NCI-H2196 (cell line): ENCODE data around the gene HPS1.

Experiments
- DNase-seq: peaks from one replicate; lab custom pipeline; 2025; ENCODE audit not compliant: unreplicated experiment; lab: John Stamatoyannopoulos, UW

Gene HPS1

DNA sequence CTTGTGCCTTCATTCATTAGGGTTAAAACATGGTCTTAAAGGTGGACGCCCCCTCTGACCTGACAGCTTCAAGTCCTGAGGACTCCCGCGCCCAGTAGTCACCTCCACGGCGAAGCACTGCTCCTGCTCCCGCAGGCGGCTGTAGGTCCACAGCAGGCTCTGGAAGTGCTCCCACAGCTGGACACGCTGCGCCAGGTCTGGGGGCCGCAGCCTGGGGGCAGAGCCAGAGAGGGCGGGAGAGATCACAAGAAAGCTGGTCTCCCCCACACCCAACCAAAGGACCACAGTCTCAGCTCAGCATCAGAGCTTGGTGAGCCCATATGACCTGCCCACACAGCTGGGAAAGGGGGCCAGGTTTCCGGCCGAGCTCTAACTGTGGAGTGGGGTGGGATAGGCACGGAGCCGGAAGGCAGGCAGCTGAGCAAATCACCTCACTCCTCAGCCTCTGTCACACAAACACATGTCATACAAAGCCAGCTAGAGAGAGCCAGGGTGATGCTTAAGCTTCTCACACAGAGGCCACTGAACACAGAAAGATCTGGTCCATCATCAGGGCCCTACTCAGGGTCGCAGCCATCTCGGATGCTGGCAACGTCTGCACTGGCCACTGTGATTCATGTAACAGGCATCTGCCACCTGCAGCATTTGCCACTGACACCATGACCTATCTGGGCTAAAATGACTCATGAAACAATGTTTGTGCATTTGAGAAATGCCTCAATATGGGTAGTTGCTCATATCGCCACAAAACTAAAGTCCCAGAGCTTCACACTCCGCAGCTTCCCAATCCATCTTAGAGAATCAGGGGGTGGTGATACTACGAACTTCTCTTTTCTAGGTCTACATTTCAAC is 12.6 kb downstream of the HPS1 start:
- DNase-seq = no peak

DNA sequence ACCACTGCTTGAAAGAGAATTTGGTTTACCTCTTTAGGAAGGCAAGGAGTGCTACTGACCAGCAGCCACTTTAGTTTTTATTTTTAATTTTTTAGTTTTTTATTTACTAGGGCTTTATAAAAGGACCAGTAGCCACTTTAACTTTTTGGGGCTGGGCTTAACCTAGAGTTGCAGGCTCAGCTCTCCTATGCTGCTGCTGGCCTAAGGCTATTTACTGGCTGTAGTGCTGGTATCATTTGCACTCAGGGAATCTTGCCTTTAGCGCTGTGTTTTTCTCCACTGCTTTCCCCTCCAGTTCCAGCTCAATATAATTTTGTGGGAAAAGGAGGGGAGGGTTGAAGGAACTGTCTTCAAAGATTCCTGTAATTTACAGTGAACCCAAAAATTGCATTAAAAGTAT is 13.4 kb downstream of the HPS1 start:
- no peak for DNase-seq

GRCh38 chr10:98432330-98432729 is 14.4 kb downstream of the HPS1 start:
- no peak for DNase-seq

- DNase-seq = no peak
These were observed 15.7 kb downstream of the HPS1 start for GRCh38 chr10:98431016-98431415.

DNA sequence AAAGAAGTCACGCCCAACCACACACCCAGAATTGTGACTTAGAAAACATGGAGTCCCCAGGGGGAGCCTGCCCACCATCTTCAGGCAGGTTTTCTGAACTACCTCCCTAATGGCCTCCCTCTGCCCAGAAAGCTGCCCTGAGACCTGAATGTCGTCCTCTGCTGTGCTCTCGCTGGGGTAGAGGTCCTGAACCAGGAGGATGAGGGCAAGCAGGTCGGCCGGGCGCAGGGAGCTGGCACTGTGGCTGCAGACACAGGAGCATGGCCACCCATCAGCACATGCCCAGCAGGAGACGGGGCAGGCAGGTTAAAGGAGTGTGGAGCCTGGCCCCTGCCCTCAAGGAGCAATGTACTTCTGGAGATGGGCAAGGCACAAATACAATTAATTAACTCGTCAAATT is 16.3 kb downstream of the HPS1 start:
- no peak for DNase-seq

DNA sequence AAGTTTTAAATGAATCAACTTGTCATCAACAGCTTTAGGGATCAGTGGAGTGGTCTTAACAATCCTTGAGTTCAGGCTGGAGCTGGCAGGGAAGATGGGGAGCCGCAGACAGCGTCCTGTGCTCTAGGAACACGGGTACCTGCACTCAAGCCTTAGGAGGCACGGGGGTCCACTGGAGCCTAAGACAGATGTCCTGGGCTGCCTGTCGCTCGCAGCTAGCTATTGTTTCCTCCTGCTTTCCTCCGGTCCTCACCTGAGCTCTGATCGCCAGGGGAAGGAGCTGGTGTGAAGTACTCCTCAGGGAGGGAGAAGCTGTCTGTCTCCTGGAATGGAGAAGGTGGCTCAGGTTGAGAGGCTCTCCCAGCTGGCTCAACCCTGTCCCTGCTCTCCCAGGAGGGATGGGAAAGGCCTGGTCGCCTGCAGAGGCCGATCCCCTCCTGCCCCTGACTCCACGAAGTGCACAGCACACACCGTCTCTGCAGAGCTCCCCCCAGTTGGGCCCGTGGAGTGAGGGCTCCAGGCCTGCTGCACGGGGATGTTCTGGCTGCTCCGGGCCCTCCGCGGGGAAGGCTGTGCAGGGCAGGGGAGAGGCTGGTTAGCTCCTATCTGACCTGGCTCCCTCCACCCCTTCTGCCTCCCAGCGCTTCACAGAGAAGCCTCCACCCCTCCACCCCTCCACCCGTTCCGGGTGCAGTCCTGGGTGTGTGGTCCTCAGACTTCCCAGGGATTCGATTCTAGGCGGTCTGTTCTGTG is 17.2 kb downstream of the HPS1 start:
- no peak for DNase-seq

GRCh38 chr10:98427011-98427515 is 19.7 kb downstream of the HPS1 start:
- no peak for DNase-seq

GRCh38 chr10:98425511-98426352 is 21.0 kb downstream of the HPS1 start:
- DNase-seq = no peak

GRCh38 chr10:98424295-98425254 is 22.2 kb downstream of the HPS1 start:
- no peak for DNase-seq

DNA sequence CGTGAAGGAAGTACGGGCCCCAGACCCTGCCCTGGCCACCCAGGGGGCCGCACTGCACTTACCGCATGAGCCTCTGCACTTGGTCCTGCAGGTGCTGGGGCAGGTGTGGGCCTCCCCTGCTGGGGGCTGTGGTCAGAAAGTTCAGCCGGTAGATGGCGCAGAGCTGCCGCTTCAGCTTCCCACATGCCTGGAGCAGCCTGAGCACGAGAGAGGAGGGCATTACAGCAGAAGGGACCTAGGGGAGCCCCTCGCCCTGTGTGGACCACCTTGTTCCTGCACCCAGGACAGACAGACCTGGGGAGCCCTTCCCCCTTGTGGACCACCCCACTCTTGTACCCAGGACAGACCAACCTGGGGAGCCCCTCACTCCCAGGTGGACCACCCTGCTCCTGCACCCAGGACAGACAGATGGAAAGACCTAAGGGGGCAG is 23.0 kb downstream of the HPS1 start:
- DNase-seq = no peak

DNA sequence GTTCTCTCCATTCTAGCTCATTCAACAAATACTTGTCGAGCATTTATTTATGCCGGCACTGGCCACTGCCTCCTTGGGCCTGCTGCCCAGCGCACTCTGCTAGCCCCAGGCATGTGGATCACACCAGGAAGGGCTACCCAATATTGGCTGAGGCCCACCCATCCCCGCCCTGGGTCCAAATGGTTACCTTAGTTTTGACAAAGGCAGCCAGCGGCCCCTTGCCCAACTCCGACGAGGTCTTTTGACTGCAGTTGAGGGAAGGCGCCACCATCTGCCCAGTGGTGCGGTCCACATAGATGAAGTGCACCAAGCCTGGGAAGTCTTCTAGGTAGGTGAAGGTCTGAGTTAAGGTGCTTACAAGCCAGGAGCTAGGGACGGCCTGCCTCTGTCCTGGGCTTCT is 24.6 kb downstream of the HPS1 start:
- DNase-seq = no peak

- DNase-seq = no peak
These were observed 25.9 kb downstream of the HPS1 start for GRCh38 chr10:98420786-98421185.

- no peak for DNase-seq
These were observed 27.1 kb downstream of the HPS1 start for GRCh38 chr10:98419469-98420261.

DNA sequence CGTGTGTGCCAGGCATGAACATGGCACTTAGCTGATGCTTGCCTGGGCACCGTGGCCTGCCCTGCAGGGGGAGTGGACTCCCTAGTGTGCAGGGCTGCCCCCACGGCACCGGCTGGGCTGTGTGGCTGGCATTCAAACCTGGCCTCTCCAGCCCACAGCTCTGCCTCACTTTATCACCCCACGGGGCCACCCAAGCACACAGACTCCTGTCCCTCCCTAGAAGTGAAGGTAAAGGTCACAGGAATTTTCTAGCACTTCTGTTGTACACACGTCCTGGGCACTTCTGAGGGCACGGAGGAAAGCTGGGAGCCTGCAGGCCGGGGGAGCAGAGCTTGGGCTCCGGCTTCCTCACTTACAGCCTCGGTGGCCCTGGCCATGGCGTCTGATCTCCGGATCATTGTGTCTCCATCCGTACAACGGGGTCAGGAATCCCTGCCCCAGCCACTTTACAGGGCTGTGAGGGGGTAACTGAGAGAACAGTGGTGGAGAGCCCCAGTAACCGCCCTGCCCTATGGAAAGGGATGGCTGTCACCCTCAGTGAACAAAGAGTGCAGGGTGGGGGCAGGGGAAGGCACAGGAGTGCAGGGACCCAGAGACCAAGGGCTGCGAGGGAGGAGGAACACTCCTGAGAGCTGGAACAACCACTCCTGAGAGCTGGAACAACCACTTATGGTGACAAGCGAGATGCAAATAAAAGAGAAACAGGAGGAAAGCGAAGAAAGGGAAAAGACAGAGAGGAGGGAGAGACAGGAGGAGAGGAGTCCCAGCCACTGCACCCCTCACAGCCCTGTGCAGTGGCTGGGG is 27.9 kb downstream of the HPS1 start:
- no peak for DNase-seq

GRCh38 chr10:98417973-98418664 is 28.6 kb downstream of the HPS1 start:
- DNase-seq = no peak

GRCh38 chr10:98417481-98417959 is 29.2 kb downstream of the HPS1 start:
- no peak for DNase-seq

- DNase-seq = no peak
These were observed 29.9 kb downstream of the HPS1 start for GRCh38 chr10:98416606-98417388.
